ENCODE results near the gene PBRM1. TPM values are rescaled to one million over a fixed set of nuclear protein-coding genes. Genes with fewer than 3 reads are reported as not detected.

The PBRM1 gene
- total RNA-seq, 4 donors from 2014 or later = 51.6 to 78.7 (median 74.0) TPM

GRCh38 chr3:52615166-52615565 is 70.5 kb downstream of the PBRM1 start:
- intact Hi-C loops (cut with DNase I; ENCODE audit: low total_unique reads) = no loop called here
- no peak overlapping the region for H3K4me3 ChIP-seq (ENCODE audit: low read depth, poor library complexity, severe bottlenecking)
- no peak for TF ChIP-seq POLR2A (IDR thresholded peaks at IDR 0.05)
- no peak for TF ChIP-seq CTCF (IDR thresholded peaks at IDR 0.05)
- no peak for DNase-seq (ENCODE audit: low spot score in 2 of 2)

- TF ChIP-seq POLR2A (IDR thresholded peaks at IDR 0.05) (no peak), CTCF (IDR thresholded peaks at IDR 0.05) (no peak)
- no peak for DNase-seq (ENCODE audit: low spot score in 2 of 2)
- H3K4me3 ChIP-seq (ENCODE audit: low read depth, poor library complexity, severe bottlenecking) = no peak overlapping the region
- 95 to 96% methylated on average over 3 of the region's 3 CpGs for WGBS, 2 donors
- intact Hi-C loops (cut with DNase I; ENCODE audit: low total_unique reads) = no loop called here
Measured at GRCh38 chr3:52614689-52615088, 71.0 kb downstream of the PBRM1 start.

GRCh38 chr3:52609316-52609815 is 76.3 kb downstream of the PBRM1 start:
- H3K4me3 ChIP-seq (ENCODE audit: low read depth, poor library complexity, severe bottlenecking) = no peak overlapping the region
- intact Hi-C loops (cut with DNase I; ENCODE audit: low total_unique reads) = no loop called here
- TF ChIP-seq POLR2A (IDR thresholded peaks at IDR 0.05) = no peak
- TF ChIP-seq CTCF (IDR thresholded peaks at IDR 0.05) = no peak
- WGBS, 2 donors = 84 to 85% methylated on average over 8 of the region's 8 CpGs
- DNase-seq (ENCODE audit: low spot score in 2 of 2) = no peak

- WGBS, 2 donors = 91 to 97% methylated on average over 2 of the region's 2 CpGs
- no peak for DNase-seq (ENCODE audit: low spot score in 2 of 2)
- no peak overlapping the region for H3K4me3 ChIP-seq (ENCODE audit: low read depth, poor library complexity, severe bottlenecking)
- intact Hi-C loops (cut with DNase I; ENCODE audit: low total_unique reads) = no loop called here
- no peak for TF ChIP-seq CTCF (IDR thresholded peaks at IDR 0.05)
- TF ChIP-seq POLR2A (IDR thresholded peaks at IDR 0.05) = no peak
Measured at GRCh38 chr3:52608337-52608736, 77.4 kb downstream of the PBRM1 start.

- peak in 1 of 2 donors; percentile 24 for DNase-seq (ENCODE audit: low spot score in 2 of 2)
- no peak overlapping the region for H3K4me3 ChIP-seq (ENCODE audit: low read depth, poor library complexity, severe bottlenecking)
- no peak for TF ChIP-seq POLR2A (IDR thresholded peaks at IDR 0.05)
- TF ChIP-seq CTCF (IDR thresholded peaks at IDR 0.05) = no peak
- intact Hi-C loops (cut with DNase I; ENCODE audit: low total_unique reads) = no loop called here
- WGBS, 2 donors = 55 to 59% methylated on average over 5 of the region's 5 CpGs
Measured at GRCh38 chr3:52606373-52607085, 79.2 kb downstream of the PBRM1 start.

- H3K4me3 ChIP-seq (ENCODE audit: low read depth, poor library complexity, severe bottlenecking) = no peak overlapping the region
- intact Hi-C loops (cut with DNase I; ENCODE audit: low total_unique reads) = no loop called here
- DNase-seq (ENCODE audit: low spot score in 2 of 2) = no peak
- no peak for TF ChIP-seq CTCF (IDR thresholded peaks at IDR 0.05)
- TF ChIP-seq POLR2A (IDR thresholded peaks at IDR 0.05) = no peak
Measured at GRCh38 chr3:52600258-52600657, 85.5 kb downstream of the PBRM1 start.
